Keratinocyte (primary cell): Measurements from ENCODE around the gene NEK6. TPM values are rescaled to one million over a fixed set of nuclear protein-coding genes. Genes with fewer than 3 reads are reported as not detected.

ENCODE experiments used
- DNase-seq: peaks from one replicate; pipeline ENCODE4 v3.0.0-alpha.2; 2011; ENCODE audit warnings: low read depth, missing footprints, low spot score
- FAIRE-seq: peaks from 2 replicates; lab custom pipeline; 2011; peaks lifted over from hg19 to GRCh38; lab: Jason Lieb, UNC
- H2AFZ ChIP-seq: 2 replicates; pipeline ENCODE4 v1.6.0; 2012; ENCODE audit warnings: low read length, control low read depth, inconsistent platforms; ENCODE audit not compliant: control insufficient read depth
- H3K27ac ChIP-seq: 2 replicates; pipeline ENCODE4 v1.5.1; 2011; ENCODE audit warnings: low read length; ENCODE audit not compliant: control insufficient read depth, insufficient read depth
- H3K27me3 ChIP-seq: 3 replicates; pipeline ENCODE4 v1.6.0; 2011; ENCODE audit warnings: low read length; ENCODE audit not compliant: control insufficient read depth, insufficient read depth; ENCODE audit errors: extremely low read depth
- H3K36me3 ChIP-seq, 2 experiments: 2 replicates in 1 of 2; 3 replicates in 1 of 2; pipeline ENCODE4 v1.5.1; 2011; ENCODE audit warnings: low read length in 2 of 2, mild to moderate bottlenecking in 1 of 2; ENCODE audit not compliant: control insufficient read depth in 2 of 2, insufficient read depth in 2 of 2; ENCODE audit errors: extremely low read depth in 1 of 2
- H3K4me1 ChIP-seq: 3 replicates; pipeline ENCODE4 v1.5.1; 2011; ENCODE audit warnings: low read length; ENCODE audit not compliant: control insufficient read depth, insufficient read depth; ENCODE audit errors: extremely low read depth
- H3K4me2 ChIP-seq: 3 replicates; pipeline ENCODE4 v1.6.0; 2011; ENCODE audit warnings: low read depth, low read length; ENCODE audit not compliant: control insufficient read depth, insufficient read depth; ENCODE audit errors: extremely low read depth
- H3K4me3 ChIP-seq, 3 experiments: fragments of 200-600 bp in 1 of 3; sonication (generic) in 1 of 3; 2 replicates in 2 of 3; 3 replicates in 1 of 3; pipeline ENCODE4 v1.5.1; 2011 to 2016; ENCODE audit warnings: low read length in 3 of 3, mild to moderate bottlenecking in 3 of 3, control low read depth in 2 of 3, inconsistent platforms in 1 of 3, low read depth in 1 of 3, mixed read lengths in 1 of 3, mixed run types in 1 of 3, moderate library complexity in 1 of 3; ENCODE audit not compliant: control insufficient read depth in 2 of 3, insufficient read depth in 2 of 3; ENCODE audit errors: extremely low read depth in 1 of 3
- H3K79me2 ChIP-seq: 2 replicates; pipeline ENCODE4 v1.6.0; 2012; ENCODE audit warnings: low read length; ENCODE audit not compliant: control insufficient read depth, insufficient read depth
- H3K9ac ChIP-seq: 3 replicates; pipeline ENCODE4 v1.6.0; 2011; ENCODE audit warnings: low read length; ENCODE audit not compliant: control insufficient read depth, insufficient read depth; ENCODE audit errors: extremely low read depth
- H3K9me1 ChIP-seq: 3 replicates; pipeline ENCODE4 v1.6.0; 2011; ENCODE audit warnings: low read length; ENCODE audit not compliant: control insufficient read depth, insufficient read depth; ENCODE audit errors: extremely low read depth
- H3K9me3 ChIP-seq: 2 replicates; pipeline ENCODE4 v1.5.1; 2012; ENCODE audit warnings: low read depth, low read length; ENCODE audit not compliant: control insufficient read depth
- H4K20me1 ChIP-seq: 3 replicates; pipeline ENCODE4 v1.6.0; 2011; ENCODE audit warnings: low read length; ENCODE audit not compliant: control insufficient read depth, insufficient read depth; ENCODE audit errors: extremely low read depth
- EZH2 ChIP-seq: IDR thresholded peaks from one replicate; pipeline ENCODE4 v1.6.1; 2012; ENCODE audit warnings: inconsistent platforms, mild to moderate bottlenecking, low read length, moderate library complexity
- dilution Hi-C: fragments of 300-500 bp; cut with MboI; formaldehyde crosslinking; loops from one replicate; pipeline ENCODE4 v1.7.0; 2020; ENCODE audit warnings: low sequenced_read_pairs; ENCODE audit not compliant: extremely low pct_ligation_motif_present
- polyA plus RNA-seq, 5 experiments: library from polyadenylated mRNA; depleted of rRNA in 3 of 5; stranded (reverse) in 3 of 5; stranded (forward) in 1 of 5; unstranded in 1 of 5; fragments of >200 nt; gene quantifications; 1 replicate in 1 of 5; 2 replicates in 3 of 5; 3 replicates in 1 of 5; pipeline versions ENCODE4 v1.2.1 to v1.2.3, GENCODE V29; 2011 to 2012; ENCODE audit warnings: missing spikeins in 2 of 5, low read depth in 1 of 5, low replicate concordance in 1 of 5
- TF ChIP-seq, protein P1 (sequence below), 3 experiments: IDR thresholded peaks in 1 of 3; conservative IDR thresholded peaks in 1 of 3; optimal IDR thresholded peaks in 1 of 3; 2 replicates in 2 of 3; 3 replicates in 1 of 3; pipeline versions ENCODE3 to v1.5.1; 2011; ENCODE audit warnings: low read length in 3 of 3, mild to moderate bottlenecking in 3 of 3, moderate library complexity in 2 of 3, control low read depth in 1 of 3, inconsistent platforms in 1 of 3; ENCODE audit not compliant: insufficient read depth in 2 of 3; ENCODE audit errors: extremely low read depth in 1 of 3

Gene NEK6
- polyA plus RNA-seq, 1 donor (not counting 4 experiments of a cell fraction or from before 2014, with no cell fraction given), result 56.4 TPM

DNA sequence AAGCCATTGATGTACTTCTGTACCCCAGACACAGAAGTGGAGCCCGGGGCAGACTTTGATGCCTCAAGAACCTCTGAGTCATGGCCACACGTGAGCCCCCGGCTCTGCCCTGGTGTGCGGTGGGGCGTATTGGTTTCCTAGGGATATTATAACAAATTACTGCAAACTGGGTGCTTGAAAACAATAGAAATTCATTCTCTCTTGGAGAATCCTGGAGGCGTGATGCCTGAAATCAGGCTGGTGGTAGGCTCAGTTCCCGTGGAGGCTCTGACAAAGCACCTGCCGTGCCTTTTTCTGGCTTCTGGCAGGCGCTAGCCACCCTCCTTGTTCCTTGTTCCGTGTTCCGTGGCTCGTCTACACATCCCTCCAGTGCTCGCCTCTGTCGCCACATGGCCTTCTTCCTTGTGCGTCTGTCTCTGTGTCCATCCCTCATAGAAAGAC is 24.2 kb downstream of the NEK6 start:
- Histone ChIP-seq H3K36me3 (peaks cover 12 to 22% of the 10 kb centered on the region in 2 experiments), H3K4me1 (peaks cover 22% of the 10 kb centered on the region), H3K4me3 (no peak overlapping the region), H3K4me2 (no peak overlapping the region), H3K9ac (no peak overlapping the region), H3K27ac (no peak overlapping the region), H3K79me2 (peaks cover 91% of the 10 kb centered on the region), H4K20me1 (peaks cover 5% of the 10 kb centered on the region), H3K27me3 (no peaks in the 10 kb centered on the region), H3K9me1 (peaks cover 3% of the 10 kb centered on the region), H3K9me3 (no peaks in the 10 kb centered on the region), H2AFZ (no peak overlapping the region)
- FAIRE-seq (no peak), DNase-seq (no peak)
- dilution Hi-C loops, result no loop called here
- no peak for TF ChIP-seq EZH2
- TF ChIP-seq, protein P1, sequence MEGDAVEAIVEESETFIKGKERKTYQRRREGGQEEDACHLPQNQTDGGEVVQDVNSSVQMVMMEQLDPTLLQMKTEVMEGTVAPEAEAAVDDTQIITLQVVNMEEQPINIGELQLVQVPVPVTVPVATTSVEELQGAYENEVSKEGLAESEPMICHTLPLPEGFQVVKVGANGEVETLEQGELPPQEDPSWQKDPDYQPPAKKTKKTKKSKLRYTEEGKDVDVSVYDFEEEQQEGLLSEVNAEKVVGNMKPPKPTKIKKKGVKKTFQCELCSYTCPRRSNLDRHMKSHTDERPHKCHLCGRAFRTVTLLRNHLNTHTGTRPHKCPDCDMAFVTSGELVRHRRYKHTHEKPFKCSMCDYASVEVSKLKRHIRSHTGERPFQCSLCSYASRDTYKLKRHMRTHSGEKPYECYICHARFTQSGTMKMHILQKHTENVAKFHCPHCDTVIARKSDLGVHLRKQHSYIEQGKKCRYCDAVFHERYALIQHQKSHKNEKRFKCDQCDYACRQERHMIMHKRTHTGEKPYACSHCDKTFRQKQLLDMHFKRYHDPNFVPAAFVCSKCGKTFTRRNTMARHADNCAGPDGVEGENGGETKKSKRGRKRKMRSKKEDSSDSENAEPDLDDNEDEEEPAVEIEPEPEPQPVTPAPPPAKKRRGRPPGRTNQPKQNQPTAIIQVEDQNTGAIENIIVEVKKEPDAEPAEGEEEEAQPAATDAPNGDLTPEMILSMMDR (optimal IDR thresholded peaks at IDR 0.05 in 1 of 3, IDR thresholded peaks at IDR 0.05 in 1 of 3, conservative IDR thresholded peaks at IDR 0.05 in 1 of 3; ENCODE audit: extremely low read depth in 1 of 3, insufficient read depth in 2 of 3, low read length in 3 of 3), result no peak

- no peak overlapping the region for H3K9ac ChIP-seq
- H3K4me2 ChIP-seq, result no peak overlapping the region
- FAIRE-seq, result no peak
These were observed 24.9 kb downstream of the NEK6 start for GRCh38 chr9:124282442-124283227.

More at GRCh38 chr9:124282442-124283227, 24.9 kb downstream of the NEK6 start:
- dilution Hi-C loops, result no loop called here
- H3K36me3 ChIP-seq, result peaks cover 14 to 26% of the 10 kb centered on the region in 2 experiments
- H3K79me2 ChIP-seq, result peaks cover 92% of the 10 kb centered on the region
- no peak overlapping the region for H3K27ac ChIP-seq
- peaks cover 8% of the 10 kb centered on the region for H4K20me1 ChIP-seq
- H2AFZ ChIP-seq, result no peak overlapping the region
- peaks cover 3% of the 10 kb centered on the region for H3K9me1 ChIP-seq
- H3K9me3 ChIP-seq, result no peaks in the 10 kb centered on the region
- DNase-seq, result no peak
- H3K4me1 ChIP-seq, result peaks cover 22% of the 10 kb centered on the region
- no peak overlapping the region for H3K4me3 ChIP-seq
- H3K27me3 ChIP-seq, result no peaks in the 10 kb centered on the region
- TF ChIP-seq, protein P1 (optimal IDR thresholded peaks at IDR 0.05 in 1 of 3, IDR thresholded peaks at IDR 0.05 in 1 of 3, conservative IDR thresholded peaks at IDR 0.05 in 1 of 3; ENCODE audit: extremely low read depth in 1 of 3, insufficient read depth in 2 of 3, low read length in 3 of 3), result no peak
- TF ChIP-seq EZH2, result no peak
